MM.1S (cell line): ENCODE results near the gene METTL1.

Source experiments
- DNase-seq: peaks from one replicate; pipeline ENCODE4 v3.0.0-alpha.2; 2015
- H2AFZ ChIP-seq: fragments of 300-600 bp; sonication (generic); 2 replicates; pipeline ENCODE4 v1.6.0; 2016; ENCODE audit warnings: antibody characterized with exemption, low read length
- H3F3A ChIP-seq: fragments of 300-600 bp; sonication (generic); 2 replicates; pipeline ENCODE4 v1.6.1; 2016; ENCODE audit warnings: mild to moderate bottlenecking, antibody characterized with exemption, low read length, moderate library complexity, mixed read lengths; ENCODE audit not compliant: insufficient read depth
- H3K27ac ChIP-seq: fragments of 300-600 bp; sonication (generic); 2 replicates; pipeline ENCODE4 v1.5.1; 2016; ENCODE audit warnings: mild to moderate bottlenecking, low read length
- H3K27me3 ChIP-seq: fragments of 300-600 bp; sonication (generic); replicated peaks from 2 replicates; pipeline ENCODE4 v1.6.0; 2016; ENCODE audit warnings: low read length; ENCODE audit not compliant: insufficient read depth
- H3K36me3 ChIP-seq: fragments of 300-600 bp; sonication (generic); replicated peaks from 2 replicates; pipeline ENCODE4 v1.6.1; 2016; ENCODE audit warnings: mild to moderate bottlenecking, low read length, mixed read lengths; ENCODE audit not compliant: insufficient read depth
- H3K4me1 ChIP-seq: fragments of 300-600 bp; sonication (generic); 2 replicates; pipeline ENCODE4 v1.6.1; 2016; ENCODE audit warnings: low read length, mixed read lengths
- H3K4me2 ChIP-seq: fragments of 300-600 bp; sonication (generic); 2 replicates; pipeline ENCODE4 v1.6.0; 2016; ENCODE audit warnings: low read depth, low read length
- H3K4me3 ChIP-seq: fragments of 300-600 bp; sonication (generic); 2 replicates; pipeline ENCODE4 v1.5.1; 2016; ENCODE audit warnings: low read length, mixed read lengths
- H3K79me2 ChIP-seq: fragments of 300-600 bp; sonication (generic); 2 replicates; pipeline ENCODE4 v1.6.1; 2016; ENCODE audit warnings: mixed run types, low read length, mixed read lengths
- H3K9ac ChIP-seq: fragments of 300-600 bp; sonication (generic); 2 replicates; pipeline ENCODE4 v1.6.1; 2016; ENCODE audit warnings: low read length, mixed read lengths
- H3K9me2 ChIP-seq: fragments of 300-600 bp; sonication (generic); replicated peaks from 2 replicates; pipeline ENCODE4 v1.6.1; 2016; ENCODE audit warnings: mild to moderate bottlenecking, low read length, mixed read lengths; ENCODE audit not compliant: insufficient read depth
- H3K9me3 ChIP-seq: fragments of 300-600 bp; sonication (generic); replicated peaks from 2 replicates; pipeline ENCODE4 v1.6.1; 2016; ENCODE audit warnings: mild to moderate bottlenecking, low read length, mixed read lengths; ENCODE audit not compliant: insufficient read depth
- H4K20me1 ChIP-seq: fragments of 300-600 bp; sonication (generic); 2 replicates; pipeline ENCODE4 v1.6.1; 2016; ENCODE audit warnings: mild to moderate bottlenecking, low read length, moderate library complexity, mixed read lengths; ENCODE audit not compliant: insufficient read depth
- EZH2 ChIP-seq: fragments of 300-600 bp; sonication (generic); optimal IDR thresholded peaks from 2 replicates; pipeline ENCODE3; 2017; ENCODE audit warnings: low read depth, mild to moderate bottlenecking, antibody characterized with exemption, low read length, mixed read lengths
- EZH2phosphoT487 ChIP-seq: fragments of 300-600 bp; sonication (generic); IDR thresholded peaks from 2 replicates; pipeline ENCODE4 v1.6.1; 2018; ENCODE audit warnings: antibody characterized with exemption, low read length
- TF ChIP-seq, protein P1 (sequence below): fragments of 300-600 bp; sonication (generic); IDR thresholded peaks from 2 replicates; pipeline ENCODE4 v1.5.1; 2016; ENCODE audit warnings: antibody characterized with exemption, low read length, mixed read lengths

METTL1 gene

DNA sequence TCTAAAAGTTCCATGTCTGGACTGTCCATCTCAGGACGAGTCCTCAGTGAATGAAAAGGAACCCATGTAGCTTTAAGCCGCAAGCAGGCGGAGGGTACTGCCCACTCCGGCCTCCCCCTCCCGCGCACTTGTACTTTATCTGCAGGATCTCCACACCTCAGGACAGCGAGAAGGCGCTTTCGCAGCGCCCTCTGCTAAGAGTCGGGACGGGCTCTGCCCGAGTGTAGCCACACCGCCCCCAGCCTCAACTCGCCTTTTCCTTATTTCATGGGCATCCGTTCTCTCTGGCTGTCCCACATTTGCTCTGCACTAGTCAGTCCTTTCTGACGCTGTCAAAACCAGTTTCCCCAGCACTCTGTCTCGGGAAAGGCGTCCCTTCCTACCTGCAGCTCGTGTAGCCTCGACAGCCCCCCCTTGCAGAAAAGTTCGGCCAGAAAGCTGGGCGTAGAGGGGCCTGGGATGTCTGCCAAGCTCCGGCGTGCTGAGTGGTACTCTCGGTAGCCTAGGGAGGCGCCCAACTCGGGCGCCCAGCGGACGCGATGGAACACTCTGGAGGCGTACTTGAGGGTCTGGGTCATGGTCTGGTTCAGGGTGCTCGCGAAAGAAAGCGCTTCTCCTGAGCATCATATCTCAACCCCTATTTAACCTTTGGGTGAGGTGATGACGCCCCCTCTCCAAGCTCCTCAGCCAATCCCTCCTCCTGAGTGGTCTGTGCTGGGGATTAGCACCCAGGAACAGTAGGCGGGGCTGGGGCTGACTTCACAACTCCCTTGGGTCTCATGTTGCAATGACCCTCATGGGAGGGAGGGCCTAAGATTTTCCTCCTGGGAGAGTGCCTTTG lies 5.2 kb downstream of the METTL1 start, which contains the start of gene CYP27B1:
Gene CYP27B1, minus strand, starts transcription at position 615 of the 841 bp plus-strand sequence. Its CDS starts 37 bp downstream, at position 578.
- no peak within 1 kb of the TSS for H3K9ac ChIP-seq
- peak within 1 kb of the TSS; percentile 90; the same call in 1 of the 2 replicates for H3K4me2 ChIP-seq
- H3K79me2 ChIP-seq = peaks cover 12% of the 10 kb centered on the region
- H2AFZ ChIP-seq = no peak within 1 kb of the TSS
- peaks cover 34% of the 10 kb centered on the region for H3K27me3 ChIP-seq
- peaks cover 10% of the 10 kb centered on the region; the same call in 1 of the 2 replicates for H3K4me1 ChIP-seq
- H3K9me3 ChIP-seq = no peaks in the 10 kb centered on the region
- no peaks in the 10 kb centered on the region for H3K9me2 ChIP-seq
- no peaks in the 10 kb centered on the region for H4K20me1 ChIP-seq
- TF ChIP-seq, protein P1, sequence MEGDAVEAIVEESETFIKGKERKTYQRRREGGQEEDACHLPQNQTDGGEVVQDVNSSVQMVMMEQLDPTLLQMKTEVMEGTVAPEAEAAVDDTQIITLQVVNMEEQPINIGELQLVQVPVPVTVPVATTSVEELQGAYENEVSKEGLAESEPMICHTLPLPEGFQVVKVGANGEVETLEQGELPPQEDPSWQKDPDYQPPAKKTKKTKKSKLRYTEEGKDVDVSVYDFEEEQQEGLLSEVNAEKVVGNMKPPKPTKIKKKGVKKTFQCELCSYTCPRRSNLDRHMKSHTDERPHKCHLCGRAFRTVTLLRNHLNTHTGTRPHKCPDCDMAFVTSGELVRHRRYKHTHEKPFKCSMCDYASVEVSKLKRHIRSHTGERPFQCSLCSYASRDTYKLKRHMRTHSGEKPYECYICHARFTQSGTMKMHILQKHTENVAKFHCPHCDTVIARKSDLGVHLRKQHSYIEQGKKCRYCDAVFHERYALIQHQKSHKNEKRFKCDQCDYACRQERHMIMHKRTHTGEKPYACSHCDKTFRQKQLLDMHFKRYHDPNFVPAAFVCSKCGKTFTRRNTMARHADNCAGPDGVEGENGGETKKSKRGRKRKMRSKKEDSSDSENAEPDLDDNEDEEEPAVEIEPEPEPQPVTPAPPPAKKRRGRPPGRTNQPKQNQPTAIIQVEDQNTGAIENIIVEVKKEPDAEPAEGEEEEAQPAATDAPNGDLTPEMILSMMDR = no peak
- H3F3A ChIP-seq = peaks cover 1% of the 10 kb centered on the region; the same call in 1 of the 2 replicates
- H3K27ac ChIP-seq = no peak within 1 kb of the TSS
- no peak within 1 kb of the TSS for H3K4me3 ChIP-seq
- no peaks in the 10 kb centered on the region; the same call in 1 of the 2 replicates for H3K36me3 ChIP-seq
- DNase-seq = no peak

DNA sequence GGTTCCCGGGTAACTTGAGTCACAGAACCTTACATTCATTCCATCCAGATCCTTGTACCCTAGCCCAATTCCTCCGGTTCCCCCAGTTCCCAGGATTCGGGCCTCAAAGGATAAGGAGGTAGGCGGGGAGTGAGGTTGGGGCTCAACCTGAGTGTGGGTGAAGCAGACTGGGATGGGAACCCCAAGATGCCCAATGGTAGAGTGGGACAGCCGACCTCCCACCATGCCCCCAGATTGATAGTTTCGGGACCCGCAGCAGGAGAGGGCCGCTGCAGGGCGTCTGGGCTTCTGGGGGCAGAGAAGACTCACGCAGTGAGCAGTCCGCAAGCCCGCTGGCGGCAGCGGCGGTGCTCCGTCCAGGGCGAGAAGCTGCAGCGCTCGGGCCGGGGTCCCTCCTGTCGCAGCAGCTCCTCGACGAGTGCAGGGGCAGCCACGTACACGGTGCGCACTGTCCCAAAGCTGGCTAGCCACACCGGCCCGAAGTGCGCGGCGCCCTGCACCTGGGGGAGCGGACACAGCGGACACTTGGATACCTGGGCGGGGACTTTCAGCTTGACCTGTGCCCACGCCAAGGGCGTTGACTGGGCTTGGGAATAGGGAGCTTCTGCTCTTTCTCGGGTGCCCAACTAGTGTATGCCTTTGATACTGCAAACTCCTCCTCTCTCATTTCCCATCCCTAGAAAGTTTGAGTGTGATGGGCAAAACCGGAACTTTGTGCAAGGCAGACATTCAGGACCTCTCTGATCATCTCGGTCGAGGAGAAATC lies 6.0 kb downstream of the METTL1 start:
- no peaks in the 10 kb centered on the region for H3K9me2 ChIP-seq
- peak overlapping the region; percentile 90; the same call in 1 of the 2 replicates for H3K4me2 ChIP-seq
- no peaks in the 10 kb centered on the region for H3K9me3 ChIP-seq
- no peaks in the 10 kb centered on the region for H4K20me1 ChIP-seq
- H3F3A ChIP-seq = no peaks in the 10 kb centered on the region
- no peaks in the 10 kb centered on the region; the same call in 1 of the 2 replicates for H3K36me3 ChIP-seq
- no peak for TF ChIP-seq EZH2
- TF ChIP-seq, protein P1 = no peak
- TF ChIP-seq EZH2phosphoT487 = no peak
- H3K4me3 ChIP-seq = peak overlapping the region; percentile 60; the same call in 1 of the 2 replicates
- no peak for DNase-seq
- H3K27ac ChIP-seq = no peak overlapping the region
- no peak overlapping the region for H2AFZ ChIP-seq
- H3K79me2 ChIP-seq = peaks cover 6% of the 10 kb centered on the region
- no peak overlapping the region for H3K9ac ChIP-seq
- H3K4me1 ChIP-seq = peaks cover 8% of the 10 kb centered on the region; the same call in 1 of the 2 replicates
- peaks cover 34% of the 10 kb centered on the region for H3K27me3 ChIP-seq

DNA sequence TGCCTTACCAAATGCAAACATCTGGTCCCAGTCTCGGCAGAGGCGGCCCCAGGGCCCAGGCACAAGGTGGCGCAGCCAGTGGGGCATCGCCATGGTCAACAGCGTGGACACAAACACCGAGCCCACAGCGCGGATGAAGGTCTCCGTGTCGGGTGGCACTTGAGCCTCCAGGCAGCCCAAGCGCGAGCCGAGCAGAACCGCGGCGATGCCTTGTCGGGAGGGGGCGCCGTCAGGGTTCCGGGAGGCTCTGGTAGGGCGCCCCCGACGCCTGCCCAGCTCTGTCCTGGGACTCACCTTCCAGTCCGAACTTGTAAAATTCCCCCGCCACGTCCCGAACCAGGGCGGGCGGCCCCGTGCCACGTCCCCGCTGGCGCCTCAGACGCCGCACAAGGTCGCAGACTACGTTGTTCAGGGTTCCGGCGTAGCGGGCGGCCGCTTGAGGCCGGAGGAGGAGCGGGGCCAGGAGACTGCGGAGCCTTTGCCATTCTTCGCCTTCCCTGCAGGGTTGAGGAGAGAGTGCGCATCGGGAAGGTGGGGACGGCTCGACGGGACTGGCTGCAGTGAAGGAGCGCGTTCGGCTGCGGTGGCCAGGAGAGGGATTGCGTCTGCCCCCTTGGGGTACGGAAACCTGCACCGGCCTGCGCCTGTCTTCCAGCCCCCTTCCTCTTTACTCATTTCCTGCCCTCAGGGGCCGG lies 6.8 kb downstream of the METTL1 start:
- H3K79me2 ChIP-seq = no peaks in the 10 kb centered on the region
- no peak overlapping the region for H3K27ac ChIP-seq
- peak overlapping the region; percentile 84 for H2AFZ ChIP-seq
- H3K9me3 ChIP-seq = no peaks in the 10 kb centered on the region
- H3K4me2 ChIP-seq = peak overlapping the region; percentile 90
- no peaks in the 10 kb centered on the region for H3F3A ChIP-seq
- no peaks in the 10 kb centered on the region; the same call in 1 of the 2 replicates for H3K36me3 ChIP-seq
- H3K27me3 ChIP-seq = peaks cover 34% of the 10 kb centered on the region
- H3K4me1 ChIP-seq = peaks cover 6% of the 10 kb centered on the region; the same call in 1 of the 2 replicates
- peak; percentile 21 for DNase-seq
- no peak for TF ChIP-seq EZH2
- TF ChIP-seq, protein P1 = peak; percentile 50
- H3K9ac ChIP-seq = peak overlapping the region; percentile 34; the same call in 1 of the 2 replicates
- H4K20me1 ChIP-seq = no peaks in the 10 kb centered on the region
- peak overlapping the region; percentile 60 for H3K4me3 ChIP-seq
- no peaks in the 10 kb centered on the region for H3K9me2 ChIP-seq
